Ovary (tissue), 9 donors: ENCODE measurements around the gene ANKRD31. TPM values are rescaled to one million over a fixed set of nuclear protein-coding genes. Genes with fewer than 3 reads are reported as not detected.

Source experiments
- DNase-seq, 5 donors: peaks; one replicate each; pipeline ENCODE4 v3.0.0-alpha.2; 2019 to 2020
- H3K27ac ChIP-seq, 2 donors: fragments of 200-600 bp; one replicate each; pipeline versions ENCODE4 v1.5.1 to v1.8.0; 2019 to 2022
- H3K27me3 ChIP-seq: fragments of 200-600 bp; one replicate; pipeline ENCODE4 v1.8.0; 2022
- H3K36me3 ChIP-seq: fragments of 200-600 bp; sonication (generic); one replicate; pipeline ENCODE4 v1.5.1; 2019
- H3K4me1 ChIP-seq: one replicate; pipeline ENCODE4 v1.8.1; 2013; ENCODE audit warnings: mild to moderate bottlenecking, moderate library complexity; ENCODE audit not compliant: insufficient read depth
- H3K4me3 ChIP-seq: fragments of 200-600 bp; sonication (generic); one replicate; pipeline ENCODE4 v1.5.1; 2017
- H3K9me3 ChIP-seq, 2 donors: fragments of 200-600 bp in 1 of 2; sonication (generic) in 1 of 2; one replicate each; pipeline versions ENCODE4 v1.5.1 to v1.8.1; 2013 to 2019; ENCODE audit warnings: mild to moderate bottlenecking in 1 of 2, moderate library complexity in 1 of 2
- CTCF ChIP-seq, 3 donors: fragments of 450-650 bp in 2 of 3; fragments of 200-600 bp in 1 of 3; IDR thresholded peaks; one replicate each; pipeline versions ENCODE4 v1.5.1 to v1.8.0; 2016 to 2022; ENCODE audit warnings: antibody characterized with exemption in 3 of 3, mild to moderate bottlenecking in 1 of 3
- EP300 ChIP-seq: sonication (generic); formaldehyde crosslinking; IDR thresholded peaks from one replicate; pipeline ENCODE4 v1.6.1; 2017; ENCODE audit warnings: antibody characterized with exemption
- POLR2A ChIP-seq: fragments of 450-650 bp; IDR thresholded peaks from one replicate; pipeline ENCODE4 v1.6.1; 2017; ENCODE audit warnings: antibody characterized with exemption, mild to moderate bottlenecking, moderate library complexity
- WGBS, 3 donors: extraction: QIAGEN DNeasy Blood & Tissue Kit in 1 of 3; methylation state at CpG; one replicate each; pipeline versions ENCODE4 v1.1.5 to v1.1.7; 2013 to 2017; 5-methylcytosine and 5-hydroxymethylcytosine counted together
- intact Hi-C, 4 donors: fragments of 100-400 bp; cut with DNase I; formaldehyde crosslinking; loops; one replicate each; pipeline versions ENCODE4 v1.11.0 to v1.15.1; 2022 to 2023
- polyA plus RNA-seq, 2 donors: library from polyadenylated mRNA; stranded (reverse); fragments of 200-250 nt in 1 of 2; fragments of 350-450 nt in 1 of 2; fragmentation: Illumina TruSeq in 1 of 2; extraction: RNeasy Lipid Tissue Mini Kit (QIAGEN cat#74804) in 1 of 2; gene quantifications; one replicate each; pipeline ENCODE4 v1.2.3, GENCODE V29; 2013 to 2014
- total RNA-seq, 7 donors: library from RNA; depleted of rRNA in 2 of 7; stranded (reverse); fragments of >200 nt in 2 of 7; fragmentation: NEBNext Ultra II Directional in 3 of 7; extraction: Animal tissue kit (Norgen Biotek cat#: 25700) in 3 of 7; gene quantifications; one replicate each; pipeline versions ENCODE4 v1.1.0 to v1.2.4, GENCODE V29; 2016 to 2023
- donor health status: DM: no; HTN: no; CAD: no; lungs with moderate emphysema.
- donor health status: DM: no; HTN: no; CAD: no.
- donor health status: Bipolar disorder and iron deficiency.
- donor health status: DM: yes; HTN: yes; CAD: no.
- donor health status: DM: no; HTN: no; CAD: no.
- donor health status: DM: yes; HTN: yes; CAD: no.

ANKRD31 gene
- total and polyA plus RNA-seq, 9 donors = 0.11 to 0.55 (median 0.36) TPM

GRCh38 chr5:75042522-75042921 lies 194.2 kb downstream of the ANKRD31 start:
- H3K27ac ChIP-seq = no peak overlapping the region
- no peaks in the 10 kb centered on the region for H3K9me3 ChIP-seq
- H3K4me1 ChIP-seq = no peaks in the 10 kb centered on the region
- WGBS, 3 donors = 90 to 97% (median 94%) methylated on average over 1 of the region's 1 CpG
- TF ChIP-seq EP300 (no peak), CTCF (IDR thresholded peaks at IDR 0.05) (no peak), POLR2A (no peak)
- H3K4me3 ChIP-seq = no peak overlapping the region
- DNase-seq = no peak
- no peaks in the 10 kb centered on the region for H3K36me3 ChIP-seq
- no peaks in the 10 kb centered on the region for H3K27me3 ChIP-seq
- intact Hi-C loops = no loop called here

- no peak overlapping the region for H3K27ac ChIP-seq
- H3K4me1 ChIP-seq = no peaks in the 10 kb centered on the region
- H3K9me3 ChIP-seq = no peaks in the 10 kb centered on the region
- no peaks in the 10 kb centered on the region for H3K36me3 ChIP-seq
- no peak for DNase-seq
- WGBS, 3 donors = 39 to 89% (median 72%) methylated on average over 4 of the region's 4 CpGs
- no peaks in the 10 kb centered on the region for H3K27me3 ChIP-seq
- intact Hi-C loops = no loop called here
- no peak overlapping the region for H3K4me3 ChIP-seq
- TF ChIP-seq CTCF (IDR thresholded peaks at IDR 0.05) = no peak
- TF ChIP-seq EP300 = no peak
- no peak for TF ChIP-seq POLR2A
These were observed 195.7 kb downstream of the ANKRD31 start for GRCh38 chr5:75040973-75041372.

- Histone ChIP-seq H3K4me1 (no peaks in the 10 kb centered on the region), H3K9me3 (no peaks in the 10 kb centered on the region), H3K36me3 (no peaks in the 10 kb centered on the region), H3K27me3 (no peaks in the 10 kb centered on the region), H3K27ac (no peak overlapping the region), H3K4me3 (no peak overlapping the region)
- no peak for DNase-seq
- intact Hi-C loops = no loop called here
- 65 to 67% (median 67%) methylated on average over 4 of the region's 4 CpGs for WGBS, 3 donors
- no peak for TF ChIP-seq POLR2A
- no peak for TF ChIP-seq CTCF (IDR thresholded peaks at IDR 0.05)
- TF ChIP-seq EP300 = no peak
These were observed 199.6 kb downstream of the ANKRD31 start for GRCh38 chr5:75037106-75037505.

- Histone ChIP-seq H3K36me3 (no peaks in the 10 kb centered on the region), H3K4me1 (no peaks in the 10 kb centered on the region), H3K9me3 (no peaks in the 10 kb centered on the region), H3K4me3 (no peak overlapping the region), H3K27me3 (no peaks in the 10 kb centered on the region), H3K27ac (no peak overlapping the region)
- 92 to 96% (median 95%) methylated on average over 6 of the region's 6 CpGs for WGBS, 3 donors
- intact Hi-C loops = no loop called here
- DNase-seq = no peak
- TF ChIP-seq POLR2A = no peak
- no peak for TF ChIP-seq CTCF (IDR thresholded peaks at IDR 0.05)
- TF ChIP-seq EP300 = no peak
These were observed 202.4 kb downstream of the ANKRD31 start for GRCh38 chr5:75034137-75034739.
